Activated CD8-positive, alpha-beta memory T cell treated with anti-CD3 and anti-CD28 coated beads, Interleukin-2, amount 10 ng/mL, durations not matched to agents 7 days and 5 days (primary cell): Measurements from ENCODE around the gene LYSET. TPM values are rescaled to one million over a fixed set of nuclear protein-coding genes. Genes with fewer than 3 reads are reported as not detected.

Experiments
- total RNA-seq, 2 experiments: library from RNA; stranded (reverse); gene quantifications; one replicate each; pipeline ENCODE4 v1.2.3, GENCODE V29; 2021

LYSET gene
- total RNA-seq, 2 experiments from 2014 or later: 6.3 to 9.7 TPM

Other genes with a start within 250 kb of the LYSET start
- gene ITPK1, start 69.4 kb upstream of the LYSET start, total RNA-seq: 100 to 1,000 TPM in 1 of 2 experiments, 10 to 100 TPM in 1; 96.1 to 103 TPM
- 10 to 100 TPM; 18.2 to 19.5 TPM for gene MOAP1, start 420 bp upstream of the LYSET start, total RNA-seq
- 10 to 100 TPM; 17.3 to 20.1 TPM for gene GON7, start 21.7 kb downstream of the LYSET start, total RNA-seq
- 10 to 100 TPM; 40.2 to 41.6 TPM for gene UBR7, start 21.9 kb downstream of the LYSET start, total RNA-seq
- 10 to 100 TPM; 16.8 to 18.3 TPM for gene BTBD7, start 147.7 kb downstream of the LYSET start, total RNA-seq
- gene COX8C, start 161.9 kb downstream of the LYSET start, total RNA-seq: not detected
- gene UNC79, start 245.6 kb downstream of the LYSET start, total RNA-seq: under 1 TPM in 1 of 2 experiments, not detected in 1; 0.02 TPM